HAP-1 (cell line): ENCODE results near the gene SPTLC1.
"Not testable (repeated sequence)": the region's sequence is repeated elsewhere in the genome, so short reads cannot be mapped to it uniquely, and the experiment has no call there.

Experiments
- DNase-seq, 2 experiments: peaks; one replicate each; pipeline ENCODE4 v3.0.0-alpha.2; 2016 to 2020; ENCODE audit warnings: low spot score in 2 of 2
- H3K27me3 ChIP-seq: fragments of 250-450 bp; sonication (Bioruptor Pico); 2 replicates; pipeline ENCODE4 v1.5.1; 2020; ENCODE audit warnings: low read depth, mild to moderate bottlenecking, moderate library complexity
- H3K36me3 ChIP-seq: fragments of 250-450 bp; sonication (Bioruptor Pico); replicated peaks from 2 replicates; pipeline ENCODE4 v1.5.1; 2020; ENCODE audit warnings: mild to moderate bottlenecking
- H3K4me1 ChIP-seq: fragments of 250-450 bp; sonication (Bioruptor Pico); 2 replicates; pipeline ENCODE4 v1.5.1; 2020; ENCODE audit warnings: mild to moderate bottlenecking
- H3K4me3 ChIP-seq: fragments of 250-450 bp; sonication (Bioruptor Pico); 2 replicates; pipeline ENCODE4 v1.5.1; 2020; ENCODE audit warnings: mild to moderate bottlenecking, moderate library complexity
- H3K9me3 ChIP-seq: fragments of 250-450 bp; sonication (Bioruptor Pico); 2 replicates; pipeline ENCODE4 v1.5.1; 2020; ENCODE audit warnings: mild to moderate bottlenecking, moderate library complexity
- in situ Hi-C: fragments of 300-500 bp; cut with MboI; formaldehyde crosslinking; loops from 3 replicates; pipeline ENCODE4 v1.14.3; 2020; ENCODE audit warnings: low sequenced_read_pairs, inconsistent platforms, mixed read lengths

SPTLC1 gene

DNA sequence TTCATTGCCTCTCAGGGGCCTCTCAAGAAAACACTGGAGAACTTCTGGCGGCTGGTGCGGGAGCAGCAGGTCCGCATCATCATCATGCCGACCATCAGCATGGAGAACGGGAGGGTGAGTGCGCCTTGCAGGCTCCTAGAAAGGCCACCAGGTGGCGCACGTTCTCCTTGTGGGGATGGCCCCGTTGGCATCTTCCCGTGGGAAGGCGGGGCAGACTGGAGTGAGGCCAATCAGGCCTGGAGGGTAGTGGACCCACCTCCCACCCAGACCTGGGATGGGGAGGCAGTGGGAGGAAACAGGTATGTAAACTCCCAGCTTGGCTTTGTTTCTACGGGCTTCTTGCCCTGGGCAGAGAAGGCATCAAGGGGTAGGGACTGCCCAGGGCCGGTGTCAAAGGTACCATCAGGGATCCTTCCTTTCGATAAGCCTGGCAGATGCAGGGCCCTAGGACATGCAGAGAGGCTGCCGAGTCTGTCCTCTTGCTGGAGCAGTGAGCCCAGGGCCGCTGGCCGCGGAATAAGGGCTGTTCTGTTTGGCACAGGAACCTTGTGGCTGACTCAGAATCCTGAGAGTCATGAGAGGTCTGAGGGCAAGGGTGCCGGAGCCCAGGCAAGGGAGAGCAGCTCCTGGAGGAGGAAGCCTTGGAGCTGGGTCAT is 18.9 kb upstream of the SPTLC1 start:
- in situ Hi-C loops, result loop anchor here (10.0 kb wide), 2 partner anchors 501 to 661 kb away; no protein-coding TSS in a partner anchor
- Histone ChIP-seq H3K36me3 (no peaks in the 10 kb centered on the region), H3K4me3 (peak overlapping the region; percentile 10; the same call in 1 of the 2 replicates), H3K27me3 (no peaks in the 10 kb centered on the region), H3K9me3 (no peaks in the 10 kb centered on the region), H3K4me1 (no peaks in the 10 kb centered on the region)
- DNase-seq, result peak; percentile 70 to 93

DNA sequence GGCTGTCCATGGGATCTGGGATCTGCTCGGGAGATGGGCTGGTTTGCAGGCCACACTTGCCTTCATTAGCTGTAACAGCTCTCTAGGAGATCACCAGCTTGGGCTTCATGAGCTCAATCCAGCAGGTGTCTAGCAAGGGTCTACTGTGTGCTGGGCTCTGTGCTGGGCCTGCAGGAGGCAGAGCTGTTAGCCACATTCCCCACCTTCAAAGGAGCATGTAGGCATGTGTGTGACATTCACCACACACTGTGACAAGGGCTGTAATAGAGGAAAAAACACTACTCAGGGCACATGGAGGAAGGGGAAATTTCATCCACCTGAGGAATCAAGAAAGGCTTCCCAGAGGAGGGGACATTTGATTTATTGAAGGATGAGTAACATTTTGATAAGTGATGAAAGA is 17.7 kb upstream of the SPTLC1 start:
- H3K27me3 ChIP-seq, H3K4me1 ChIP-seq, DNase-seq, H3K36me3 ChIP-seq, H3K9me3 ChIP-seq, H3K4me3 ChIP-seq: not testable (repeated sequence)
- in situ Hi-C loops, result loop anchor here (10.0 kb wide), 2 partner anchors 502 to 662 kb away; no protein-coding TSS in a partner anchor

DNA sequence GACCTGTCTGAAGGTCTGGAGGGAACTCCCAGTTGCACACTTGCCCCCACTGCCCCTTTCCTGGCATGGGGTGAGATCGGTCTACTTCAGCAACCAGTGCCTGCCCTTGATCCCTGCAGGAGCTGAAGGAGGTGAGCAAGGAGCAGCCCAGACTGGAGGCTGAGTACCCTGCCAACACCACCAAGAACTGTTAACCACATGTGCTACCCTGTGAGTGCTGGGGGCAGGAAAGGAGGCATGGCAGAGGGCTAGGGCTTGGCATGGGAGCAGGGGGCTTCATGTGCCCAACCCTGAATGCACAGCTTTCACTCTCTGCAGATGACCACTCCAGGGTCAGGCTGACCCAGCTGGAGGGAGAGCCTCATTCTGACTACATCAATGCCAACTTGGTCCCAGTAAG is 17.3 kb upstream of the SPTLC1 start:
- Histone ChIP-seq H3K9me3 (no peaks in the 10 kb centered on the region), H3K27me3 (no peaks in the 10 kb centered on the region), H3K36me3 (no peaks in the 10 kb centered on the region), H3K4me1 (no peaks in the 10 kb centered on the region), H3K4me3 (no peak overlapping the region)
- no peak for DNase-seq
- in situ Hi-C loops, result loop anchor here (10.0 kb wide), 2 partner anchors 502 to 662 kb away; no protein-coding TSS in a partner anchor

DNA sequence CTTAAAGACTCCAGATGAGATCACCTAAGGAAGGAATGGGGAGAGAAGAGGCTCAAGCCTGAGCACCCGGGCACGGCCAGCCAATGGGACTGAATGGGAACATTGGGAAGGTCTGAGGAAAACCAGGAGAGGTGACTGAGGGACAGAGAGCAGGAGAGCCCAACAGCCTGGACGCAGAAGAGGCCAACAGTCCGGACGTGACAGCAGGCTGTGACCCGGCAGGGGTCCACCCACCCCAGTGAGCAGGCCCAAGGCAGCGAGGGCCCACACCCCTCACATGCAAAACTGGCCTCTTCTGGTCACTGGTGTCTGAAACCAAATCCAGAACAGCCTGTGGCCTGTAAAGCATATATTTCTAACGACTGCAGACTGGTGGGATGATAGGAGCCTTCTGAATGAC is 7.6 kb upstream of the SPTLC1 start:
- Histone ChIP-seq H3K4me1 (peaks cover 4% of the 10 kb centered on the region; the same call in 1 of the 2 replicates), H3K4me3 (no peak overlapping the region), H3K9me3 (no peaks in the 10 kb centered on the region), H3K27me3 (no peaks in the 10 kb centered on the region), H3K36me3 (no peaks in the 10 kb centered on the region)
- DNase-seq, result no peak
- in situ Hi-C loops, result no loop called here

DNA sequence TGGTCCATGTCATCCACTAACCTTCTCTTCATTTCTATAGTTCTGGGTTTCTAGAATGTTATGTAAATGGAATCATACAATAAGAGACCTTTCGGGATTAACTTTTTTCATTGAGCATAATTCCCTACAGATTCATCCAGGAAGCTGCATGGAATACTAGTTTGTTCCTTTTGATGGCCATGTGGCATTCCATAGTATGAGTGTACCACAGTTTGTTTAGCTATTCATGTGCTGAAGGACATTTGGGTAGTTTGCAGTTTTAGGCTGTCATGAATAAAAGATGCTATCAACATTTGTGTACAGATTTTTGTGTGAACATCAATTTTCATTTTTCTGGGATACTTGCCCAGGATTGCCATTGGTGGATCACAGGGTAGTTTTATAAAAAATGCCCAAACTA is 6.8 kb upstream of the SPTLC1 start:
- H3K4me1 ChIP-seq, result peaks cover 4% of the 10 kb centered on the region; the same call in 1 of the 2 replicates
- H3K36me3 ChIP-seq, result no peaks in the 10 kb centered on the region
- H3K27me3 ChIP-seq, result no peaks in the 10 kb centered on the region
- in situ Hi-C loops, result no loop called here
- no peak overlapping the region for H3K4me3 ChIP-seq
- H3K9me3 ChIP-seq, result no peaks in the 10 kb centered on the region
- DNase-seq, result peak in 1 of 2 experiments; percentile 48

DNA sequence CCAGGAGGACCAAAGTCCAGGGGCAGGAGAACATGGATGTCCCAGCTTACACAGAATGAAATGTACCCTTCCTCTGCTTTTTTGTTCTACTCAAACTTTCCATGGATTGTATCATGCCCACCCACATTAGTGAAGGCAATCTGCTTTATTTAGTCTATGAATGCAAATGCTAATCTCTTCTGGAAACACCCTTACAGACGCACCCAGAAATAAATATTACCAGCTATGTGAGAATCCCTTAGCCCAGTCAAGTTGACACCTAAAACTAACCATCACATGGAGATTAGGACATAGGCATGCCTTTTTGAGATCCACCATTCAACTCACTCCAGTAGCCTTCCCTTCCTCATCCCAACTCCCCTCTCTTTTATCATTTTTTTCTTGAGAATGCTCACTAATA is 6.1 kb upstream of the SPTLC1 start:
- H3K27me3 ChIP-seq, result no peaks in the 10 kb centered on the region
- H3K36me3 ChIP-seq, result no peaks in the 10 kb centered on the region
- in situ Hi-C loops, result no loop called here
- H3K9me3 ChIP-seq, result no peaks in the 10 kb centered on the region
- no peak overlapping the region for H3K4me3 ChIP-seq
- DNase-seq, result no peak
- H3K4me1 ChIP-seq, result peaks cover 4% of the 10 kb centered on the region

DNA sequence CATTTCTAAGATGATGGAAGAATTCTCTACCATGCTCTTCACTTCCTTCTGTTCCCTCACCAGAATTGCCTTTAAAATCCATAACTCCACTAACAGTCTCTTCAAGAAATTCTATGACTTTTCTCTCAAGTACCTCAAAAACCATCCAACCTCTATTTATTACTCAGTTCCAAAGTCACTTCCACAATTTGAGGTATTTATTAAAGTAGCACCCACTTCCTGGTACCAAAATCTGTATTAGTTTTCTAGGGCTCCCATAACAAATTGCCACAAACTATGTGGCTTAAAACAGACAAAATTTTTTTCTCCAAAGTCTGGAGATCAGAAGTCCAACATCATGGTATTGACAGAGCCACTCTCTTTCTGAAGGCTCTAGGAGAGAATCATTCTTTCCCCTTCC is 4.9 kb upstream of the SPTLC1 start:
- no peak for DNase-seq
- no peaks in the 10 kb centered on the region for H3K9me3 ChIP-seq
- H3K4me3 ChIP-seq, result no peak overlapping the region
- no peaks in the 10 kb centered on the region for H3K36me3 ChIP-seq
- in situ Hi-C loops, result no loop called here
- no peaks in the 10 kb centered on the region for H3K27me3 ChIP-seq
- peaks cover 11% of the 10 kb centered on the region for H3K4me1 ChIP-seq

DNA sequence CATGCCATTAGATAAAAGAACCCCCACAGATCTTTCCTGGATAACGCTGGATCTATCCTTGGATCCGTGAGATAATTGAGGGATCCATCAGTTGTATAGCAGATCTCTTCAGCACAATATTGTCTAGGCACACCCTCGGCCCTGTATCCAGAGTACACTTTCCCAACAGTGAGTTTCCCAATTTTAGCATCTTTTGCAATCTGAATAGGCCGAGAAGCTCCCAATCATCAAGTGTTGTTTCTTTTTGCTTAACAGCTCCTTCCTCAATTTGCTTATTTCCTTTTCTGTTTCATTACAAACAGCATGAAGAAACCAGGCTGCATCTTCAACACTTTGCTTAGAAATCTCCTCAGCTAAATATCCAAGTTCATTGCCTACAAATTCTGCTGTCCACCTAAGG is 4.4 kb upstream of the SPTLC1 start:
- H3K4me1 ChIP-seq, result peaks cover 11% of the 10 kb centered on the region
- H3K36me3 ChIP-seq, result no peaks in the 10 kb centered on the region; the same call in 1 of the 2 replicates
- no peaks in the 10 kb centered on the region for H3K9me3 ChIP-seq
- no peak overlapping the region for H3K4me3 ChIP-seq
- no peak for DNase-seq
- in situ Hi-C loops, result no loop called here
- no peaks in the 10 kb centered on the region for H3K27me3 ChIP-seq

DNA sequence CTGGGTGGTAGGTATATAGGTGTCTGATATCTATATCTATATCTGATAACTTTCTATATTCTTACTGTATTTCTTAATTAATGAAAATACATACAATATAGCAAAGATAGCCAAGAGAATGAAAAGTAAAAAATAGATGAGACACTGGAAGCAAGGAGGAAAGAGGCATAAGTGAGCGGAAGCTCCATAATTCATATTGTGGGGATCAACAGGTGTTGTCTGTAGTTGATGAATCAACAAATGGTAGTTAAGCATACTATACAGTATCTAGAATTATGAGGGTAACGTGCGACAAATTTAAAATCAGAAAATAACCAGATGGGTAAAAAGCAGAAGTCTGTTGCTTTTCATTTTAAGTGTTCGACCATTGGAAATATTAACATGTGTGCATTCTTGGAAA is 7.1 kb downstream of the SPTLC1 start:
- H3K36me3 ChIP-seq, result peaks cover 32% of the 10 kb centered on the region
- no peaks in the 10 kb centered on the region for H3K4me1 ChIP-seq
- no peak for DNase-seq
- no peaks in the 10 kb centered on the region for H3K9me3 ChIP-seq
- H3K27me3 ChIP-seq, result no peaks in the 10 kb centered on the region
- no peak overlapping the region for H3K4me3 ChIP-seq
- in situ Hi-C loops, result no loop called here

DNA sequence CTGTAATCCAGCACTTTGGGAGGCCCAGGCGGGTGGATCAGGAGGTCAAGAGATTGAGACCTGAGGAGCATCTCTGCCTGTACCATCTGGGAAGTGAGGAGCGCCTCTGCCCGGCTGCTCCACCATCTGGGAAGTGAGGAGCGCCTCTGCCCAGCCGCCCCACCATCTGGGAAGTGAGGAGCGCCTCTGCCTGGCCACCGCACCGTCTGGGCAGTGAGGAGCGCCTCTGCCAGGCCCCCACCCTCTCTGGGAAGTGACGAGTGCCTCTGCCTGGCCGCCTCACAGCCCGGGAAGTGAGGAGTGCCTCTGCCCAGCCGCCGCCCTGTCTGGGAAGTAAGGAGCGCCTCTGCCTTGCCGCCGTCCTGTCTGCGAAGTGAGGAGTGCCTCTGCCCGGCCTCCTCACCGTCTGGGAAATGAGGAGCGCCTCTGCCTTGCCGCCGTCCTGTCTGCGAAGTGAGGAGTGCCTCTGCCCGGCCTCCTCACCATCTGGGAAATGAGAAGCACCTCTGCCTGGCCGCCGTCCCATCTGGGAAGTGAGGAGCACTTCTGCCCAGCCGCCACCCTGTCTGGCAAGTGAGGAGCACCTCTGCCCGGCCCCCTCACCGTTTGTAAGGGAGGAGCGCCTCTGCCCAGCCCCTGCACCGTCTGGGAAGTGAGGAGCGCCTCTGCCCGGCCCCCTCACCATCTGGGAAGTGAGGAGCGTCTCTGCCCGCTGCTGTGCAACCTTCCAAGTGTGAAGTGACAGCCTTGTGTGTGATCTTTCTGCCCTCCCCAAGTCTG is 9.6 kb downstream of the SPTLC1 start:
- in situ Hi-C loops, DNase-seq, H3K4me1 ChIP-seq, H3K9me3 ChIP-seq, H3K27me3 ChIP-seq, H3K4me3 ChIP-seq: not testable (repeated sequence)
- peaks cover 20% of the 10 kb centered on the region for H3K36me3 ChIP-seq

DNA sequence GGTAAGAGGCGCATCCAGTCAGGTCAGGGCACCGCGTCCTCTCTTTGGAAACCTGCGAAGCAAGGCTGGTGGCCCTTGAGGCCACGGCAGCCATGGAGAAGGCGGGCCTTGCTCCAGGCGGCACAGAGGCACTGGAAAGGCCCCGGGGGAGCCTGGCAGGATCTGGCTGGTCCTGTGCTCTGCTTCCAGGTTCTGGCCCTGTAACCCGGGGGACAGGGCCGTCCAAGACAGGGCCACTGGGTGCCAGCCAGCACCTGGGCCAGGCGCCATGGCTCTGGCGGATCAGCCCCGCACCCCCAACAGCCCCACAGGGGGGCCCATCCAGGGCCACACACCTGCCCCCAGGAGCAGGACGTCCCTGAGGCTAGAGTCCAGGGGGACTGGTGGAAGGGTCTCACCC is 11.6 kb downstream of the SPTLC1 start:
- H3K27me3 ChIP-seq, H3K4me3 ChIP-seq, H3K36me3 ChIP-seq, H3K9me3 ChIP-seq, in situ Hi-C loops, H3K4me1 ChIP-seq, DNase-seq: not testable (repeated sequence)

DNA sequence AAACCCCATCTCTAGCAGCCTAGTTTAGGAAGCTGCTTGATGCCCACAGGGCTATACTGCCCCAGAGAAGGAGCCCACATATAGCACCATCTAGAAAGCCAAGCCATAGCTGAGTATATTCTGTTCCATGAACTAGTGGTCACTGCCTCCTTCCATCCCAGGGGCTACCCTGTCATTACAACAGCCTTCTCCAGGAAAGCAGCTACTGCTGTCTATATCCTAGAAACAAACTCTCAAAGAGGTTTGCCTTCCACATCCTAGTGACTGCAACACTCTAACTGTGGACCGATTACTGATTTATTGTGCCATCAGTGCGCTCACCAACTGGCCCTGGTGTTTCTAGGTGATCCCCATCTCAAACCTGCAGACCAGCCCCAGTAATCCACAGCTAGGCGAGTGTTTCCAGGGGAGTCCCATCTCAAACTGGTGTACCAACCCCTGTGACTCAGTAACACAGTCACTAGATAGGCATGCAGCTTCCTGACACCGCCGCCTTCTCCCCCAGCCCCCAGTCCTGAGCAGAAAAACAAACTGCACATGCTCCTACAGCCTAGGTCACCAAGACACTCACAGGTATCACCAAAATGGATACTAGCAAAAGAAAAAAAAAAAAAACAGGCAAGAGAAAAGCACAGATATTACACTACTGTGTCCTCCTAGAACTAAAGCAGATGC is 14.8 kb downstream of the SPTLC1 start:
- Histone ChIP-seq H3K4me3 (no peak overlapping the region), H3K36me3 (no peaks in the 10 kb centered on the region), H3K4me1 (no peaks in the 10 kb centered on the region), H3K27me3 (no peaks in the 10 kb centered on the region), H3K9me3 (no peaks in the 10 kb centered on the region; the same call in 1 of the 2 replicates)
- in situ Hi-C loops, result no loop called here
- no peak for DNase-seq

DNA sequence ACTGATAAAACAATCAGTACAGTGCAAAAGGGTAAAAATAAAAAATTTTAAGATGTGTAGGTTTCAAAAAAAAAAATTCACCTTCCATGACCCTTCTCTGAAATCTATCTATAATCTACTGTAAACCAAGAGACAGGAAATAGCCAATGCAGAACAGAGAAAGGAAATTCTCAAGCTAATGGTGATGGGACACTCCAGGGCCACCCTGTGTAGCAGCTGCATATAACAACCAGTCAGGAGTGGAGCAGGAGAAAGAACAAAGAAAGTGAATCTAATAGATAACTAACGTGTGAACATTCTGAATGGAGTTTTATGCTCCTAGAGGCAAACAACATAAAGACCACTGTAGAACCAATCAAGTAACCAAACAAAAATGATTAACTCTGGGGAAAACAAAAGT is 16.6 kb downstream of the SPTLC1 start:
- in situ Hi-C loops, result no loop called here

DNA sequence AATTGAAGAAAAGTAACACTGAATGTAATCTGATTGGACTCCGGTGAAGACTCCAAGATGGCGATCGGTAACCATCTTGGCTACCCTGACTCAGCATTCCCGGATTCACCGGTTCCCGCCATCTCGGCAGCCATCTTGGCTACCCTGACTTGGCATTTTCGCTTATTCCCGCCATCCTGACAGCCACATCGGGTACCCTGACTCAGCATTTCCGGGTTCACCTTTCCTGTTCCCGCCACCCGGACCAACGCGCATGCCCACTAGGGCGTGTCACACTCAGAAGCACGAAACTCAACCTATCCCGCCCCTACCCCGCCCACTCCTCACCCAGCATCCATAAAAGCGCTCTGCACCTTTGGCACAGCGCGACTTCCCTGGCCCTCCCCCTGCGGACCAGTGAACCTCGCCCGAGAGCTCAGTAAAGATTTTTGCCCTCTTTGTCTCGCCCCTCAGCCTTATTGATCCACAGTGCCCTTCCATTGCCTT is 17.2 kb downstream of the SPTLC1 start:
- Histone ChIP-seq H3K36me3 (no peaks in the 10 kb centered on the region; the same call in 1 of the 2 replicates), H3K4me1 (no peaks in the 10 kb centered on the region), H3K4me3 (no peak overlapping the region), H3K27me3 (no peaks in the 10 kb centered on the region), H3K9me3 (no peaks in the 10 kb centered on the region; the same call in 1 of the 2 replicates)
- no peak for DNase-seq
- in situ Hi-C loops, result no loop called here

More for the DNA sequence above, 16.6 kb downstream of the SPTLC1 start:
- Histone ChIP-seq H3K9me3 (no peaks in the 10 kb centered on the region; the same call in 1 of the 2 replicates), H3K4me1 (no peaks in the 10 kb centered on the region), H3K27me3 (no peaks in the 10 kb centered on the region), H3K36me3 (no peaks in the 10 kb centered on the region), H3K4me3 (no peak overlapping the region)
- no peak for DNase-seq
